Esophagus muscularis mucosa (tissue), 2 donors: ENCODE results near the gene SORBS1.

ENCODE experiments used
- POLR2A ChIP-seq: fragments of 450-650 bp; IDR thresholded peaks from one replicate; pipeline ENCODE4 v1.6.1; 2017; ENCODE audit warnings: antibody characterized with exemption, moderate library complexity, mild to moderate bottlenecking, low read depth
- POLR2AphosphoS5 ChIP-seq, 2 donors: sonication (generic); formaldehyde crosslinking; IDR thresholded peaks; one replicate each; pipeline ENCODE4 v1.6.1; 2017; ENCODE audit warnings: antibody characterized with exemption in 2 of 2

GRCh38 chr10:95604630-95605029 is 43.5 kb upstream of the SORBS1 start:
- TF ChIP-seq POLR2AphosphoS5 (IDR thresholded peaks at IDR 0.05): no peak
- TF ChIP-seq POLR2A: no peak
